AG09319 (cell line): Measurements from ENCODE around the gene TMEM255B.

ENCODE experiments used
- DNase-seq: peaks from one replicate; pipeline ENCODE4 v3.0.0-alpha.2; 2010; ENCODE audit warnings: low read depth; ENCODE audit errors: extremely low read depth
- CTCF ChIP-seq: IDR thresholded peaks from 2 replicates; pipeline ENCODE4 v1.5.1; 2011; ENCODE audit warnings: low read depth, mild to moderate bottlenecking, inconsistent platforms, low read length, moderate library complexity

The TMEM255B gene

GRCh38 chr13:113783200-113783881 is 24.3 kb downstream of the TMEM255B start:
- no peak for TF ChIP-seq CTCF
- DNase-seq, result no peak

GRCh38 chr13:113783966-113784644 is 25.1 kb downstream of the TMEM255B start:
- TF ChIP-seq CTCF, result no peak
- DNase-seq, result no peak

GRCh38 chr13:113784645-113785024 is 25.6 kb downstream of the TMEM255B start:
- no peak for DNase-seq
- no peak for TF ChIP-seq CTCF

GRCh38 chr13:113785051-113786010 is 26.3 kb downstream of the TMEM255B start:
- no peak for TF ChIP-seq CTCF
- DNase-seq, result peak; percentile 15

- no peak for DNase-seq
- TF ChIP-seq CTCF, result no peak
Measured at GRCh38 chr13:113786262-113786841, 27.3 kb downstream of the TMEM255B start.

- TF ChIP-seq CTCF, result no peak
- no peak for DNase-seq
Measured at GRCh38 chr13:113787694-113788093, 28.7 kb downstream of the TMEM255B start.
